ENCODE measurements around the gene VPS13C.

VPS13C gene

GRCh38 chr15:62075595-62076277, 15.5 kb upstream of the VPS13C start:
- no peak overlapping the region for H3K4me3 ChIP-seq (ENCODE audit: low read depth, low read length)
- no peak for DNase-seq (ENCODE audit: low read depth)
- TF ChIP-seq, protein P1, sequence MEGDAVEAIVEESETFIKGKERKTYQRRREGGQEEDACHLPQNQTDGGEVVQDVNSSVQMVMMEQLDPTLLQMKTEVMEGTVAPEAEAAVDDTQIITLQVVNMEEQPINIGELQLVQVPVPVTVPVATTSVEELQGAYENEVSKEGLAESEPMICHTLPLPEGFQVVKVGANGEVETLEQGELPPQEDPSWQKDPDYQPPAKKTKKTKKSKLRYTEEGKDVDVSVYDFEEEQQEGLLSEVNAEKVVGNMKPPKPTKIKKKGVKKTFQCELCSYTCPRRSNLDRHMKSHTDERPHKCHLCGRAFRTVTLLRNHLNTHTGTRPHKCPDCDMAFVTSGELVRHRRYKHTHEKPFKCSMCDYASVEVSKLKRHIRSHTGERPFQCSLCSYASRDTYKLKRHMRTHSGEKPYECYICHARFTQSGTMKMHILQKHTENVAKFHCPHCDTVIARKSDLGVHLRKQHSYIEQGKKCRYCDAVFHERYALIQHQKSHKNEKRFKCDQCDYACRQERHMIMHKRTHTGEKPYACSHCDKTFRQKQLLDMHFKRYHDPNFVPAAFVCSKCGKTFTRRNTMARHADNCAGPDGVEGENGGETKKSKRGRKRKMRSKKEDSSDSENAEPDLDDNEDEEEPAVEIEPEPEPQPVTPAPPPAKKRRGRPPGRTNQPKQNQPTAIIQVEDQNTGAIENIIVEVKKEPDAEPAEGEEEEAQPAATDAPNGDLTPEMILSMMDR (IDR thresholded peaks at IDR 0.05; ENCODE audit: control insufficient read depth, extremely low read depth, insufficient read depth): no peak

DNA sequence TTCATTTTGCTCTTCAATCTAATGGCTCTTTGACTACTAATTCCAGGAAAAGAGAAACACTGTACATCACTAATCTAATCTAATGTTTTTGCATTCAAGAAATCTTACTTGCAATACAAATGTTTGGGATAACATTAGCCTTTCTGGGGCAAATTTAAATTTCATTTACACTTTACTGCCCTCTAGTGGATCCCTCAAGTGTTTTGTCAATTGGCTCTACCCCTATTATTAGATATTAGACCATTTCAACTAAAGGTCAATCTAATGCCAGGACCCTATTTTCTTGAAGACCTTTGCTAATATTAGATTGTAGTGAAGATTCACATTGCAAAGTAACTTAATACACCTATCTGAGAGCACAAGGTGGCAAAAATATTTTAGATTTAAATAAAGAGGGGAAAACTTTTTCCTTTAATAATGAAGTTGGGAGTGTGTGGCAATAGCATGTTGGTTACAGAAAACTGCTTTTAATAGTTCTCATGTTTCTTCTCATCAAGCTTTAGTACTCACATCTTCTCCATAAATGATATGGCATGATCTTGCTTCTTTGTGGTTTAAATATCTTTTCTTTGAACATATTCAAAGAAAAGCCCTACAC, 11.6 kb upstream of the VPS13C start:
- TF ChIP-seq, protein P1 (IDR thresholded peaks at IDR 0.05; ENCODE audit: control insufficient read depth, extremely low read depth, insufficient read depth): peak; percentile 57
- H3K4me3 ChIP-seq (ENCODE audit: low read depth, low read length): no peak overlapping the region
- no peak for DNase-seq (ENCODE audit: low read depth)

DNA sequence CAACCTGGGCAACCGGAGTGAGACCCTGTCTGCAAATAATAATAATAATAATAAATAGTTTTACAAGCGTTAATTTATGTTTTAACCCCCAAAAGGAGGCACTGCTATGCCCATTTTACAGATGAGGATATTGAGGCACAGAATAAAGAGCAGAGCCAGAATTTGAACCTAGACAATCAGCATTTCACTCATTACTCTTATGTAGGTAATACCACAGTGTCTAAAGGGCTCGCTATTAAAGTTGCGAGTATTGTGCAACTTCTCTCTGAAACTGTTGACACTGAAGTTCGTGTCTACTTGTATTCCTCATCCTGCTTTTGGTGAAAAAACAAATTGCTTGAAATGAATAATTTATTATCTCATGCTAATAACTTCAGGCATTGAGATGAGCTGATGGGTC, 9.3 kb upstream of the VPS13C start:
- TF ChIP-seq, protein P1 (IDR thresholded peaks at IDR 0.05; ENCODE audit: control insufficient read depth, extremely low read depth, insufficient read depth): no peak
- no peak overlapping the region for H3K4me3 ChIP-seq (ENCODE audit: low read depth, low read length)

DNA sequence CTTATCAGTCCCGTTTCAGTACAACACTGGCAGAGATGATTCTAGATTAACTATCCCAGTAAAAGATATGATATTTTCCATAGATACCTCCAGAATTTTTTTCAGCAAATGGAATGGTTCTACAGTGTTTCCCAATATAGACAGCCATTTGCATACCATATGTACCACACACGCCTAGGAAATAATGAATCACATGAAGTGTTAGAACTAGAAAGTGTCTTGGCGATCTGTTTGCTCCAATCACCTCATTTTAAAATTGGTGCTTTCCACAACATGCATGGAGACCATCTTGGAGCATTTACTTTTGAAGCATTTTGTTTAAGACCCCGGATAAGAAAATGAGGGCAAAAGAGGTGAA, 8.5 kb upstream of the VPS13C start:
- DNase-seq (ENCODE audit: low read depth): no peak
- TF ChIP-seq, protein P1 (IDR thresholded peaks at IDR 0.05; ENCODE audit: control insufficient read depth, extremely low read depth, insufficient read depth): no peak

More for the DNA sequence above, 9.3 kb upstream of the VPS13C start:
- no peak for DNase-seq (ENCODE audit: low read depth)

DNA sequence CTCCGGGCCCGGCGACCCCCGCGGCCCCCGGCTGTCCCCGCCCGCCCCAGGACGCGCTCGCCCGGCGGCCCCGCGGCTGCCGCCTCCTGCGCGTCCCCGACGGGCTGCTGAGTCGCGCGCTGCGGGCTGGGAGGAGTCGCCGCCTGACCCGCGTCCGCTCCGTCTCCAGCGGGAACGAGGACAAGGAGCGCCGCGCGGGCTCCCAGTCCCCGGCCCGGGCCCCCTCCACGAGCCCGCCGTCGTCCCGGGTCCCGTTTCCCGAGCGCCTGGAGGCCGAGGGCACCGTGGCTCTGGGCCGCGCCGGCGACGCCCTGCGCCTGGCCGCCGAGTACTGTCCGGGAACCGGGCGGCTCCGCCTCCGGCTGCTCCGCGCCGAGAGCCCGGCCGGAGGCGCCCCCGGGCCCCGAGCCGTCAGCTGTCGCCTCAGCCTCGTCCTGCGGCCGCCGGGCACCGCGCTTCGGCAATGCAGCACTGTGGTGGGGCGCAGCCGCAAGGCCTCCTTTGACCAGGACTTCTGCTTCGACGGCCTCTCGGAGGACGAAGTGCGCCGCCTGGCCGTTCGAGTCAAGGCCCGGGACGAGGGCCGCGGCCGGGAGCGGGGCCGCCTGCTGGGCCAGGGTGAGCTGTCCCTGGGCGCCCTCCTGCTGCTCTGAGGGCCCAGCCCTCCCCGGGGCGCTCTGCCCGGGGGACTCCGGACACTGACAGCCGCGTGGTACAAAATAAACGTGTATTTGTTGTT, 8.0 kb upstream of the VPS13C start:
- H3K4me3 ChIP-seq (ENCODE audit: low read depth, low read length): peak overlapping the region; percentile 21; the same call in 1 of the 2 replicates
- TF ChIP-seq, protein P1 (IDR thresholded peaks at IDR 0.05; ENCODE audit: control insufficient read depth, extremely low read depth, insufficient read depth): no peak
- no peak for DNase-seq (ENCODE audit: low read depth)

More for the DNA sequence above, 8.5 kb upstream of the VPS13C start:
- H3K4me3 ChIP-seq (ENCODE audit: low read depth, low read length): no peak overlapping the region

DNA sequence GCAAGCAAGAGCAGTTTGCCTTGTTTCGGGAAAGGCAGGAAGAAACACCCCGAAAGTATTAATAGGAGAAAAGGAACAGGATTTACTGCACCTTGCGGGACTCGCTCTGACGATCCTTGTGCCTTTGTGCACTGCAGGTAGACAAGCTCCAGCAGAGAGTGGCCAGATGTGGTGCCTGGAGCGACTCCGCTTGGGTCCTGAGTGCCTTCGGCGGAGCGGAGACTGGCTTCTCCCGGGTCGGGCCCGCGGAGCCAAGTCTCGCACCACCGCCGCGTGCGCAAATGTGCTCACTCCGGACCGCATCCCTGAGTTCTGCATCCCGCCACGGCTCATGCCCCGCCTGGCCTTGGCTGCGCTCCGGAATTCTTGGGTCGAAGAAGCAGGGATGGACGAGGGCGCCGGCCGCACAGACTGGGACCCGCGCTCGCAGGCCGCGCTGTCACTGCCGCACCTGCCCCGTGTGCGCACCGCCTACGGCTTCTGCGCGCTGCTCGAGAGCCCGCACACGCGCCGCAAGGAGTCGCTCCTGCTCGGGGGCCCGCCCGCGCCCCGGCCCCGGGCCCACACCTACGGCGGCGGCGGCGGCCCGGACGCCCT, 7.3 kb upstream of the VPS13C start:
- no peak for DNase-seq (ENCODE audit: low read depth)
- no peak overlapping the region for H3K4me3 ChIP-seq (ENCODE audit: low read depth, low read length)

More for the DNA sequence above, 7.3 kb upstream of the VPS13C start:
- TF ChIP-seq, protein P1 (IDR thresholded peaks at IDR 0.05; ENCODE audit: control insufficient read depth, extremely low read depth, insufficient read depth): no peak
